K562 (cell line): Measurements from ENCODE around the gene SULT6B1. TPM values are rescaled to one million over a fixed set of nuclear protein-coding genes. Genes with fewer than 3 reads are reported as not detected.

Source experiments
- ATAC-seq: fragments of 200-7000 bp; cut with Tn5 transposase; 3 replicates; pipeline ENCODE4 v1.9.1; 2020; ENCODE audit warnings: moderate library complexity
- BruUV-seq: library from RNA; stranded (reverse); fragments of 400-500 nt; replicated peaks from 2 replicates; lab custom pipeline; 2021; lab: Mats Ljungman, UMichigan
- CTCF ChIA-PET: fragments of 300-600 bp; formaldehyde crosslinking; extraction: SDS; loops from one replicate; lab custom pipeline; 2021; ENCODE audit warnings: low intra/inter-chr PET ratio; lab: Yijun Ruan, JAX
- POLR2A ChIA-PET: fragments of 300-600, 350-650 bp; sonication (Branson Sonifier 250); formaldehyde crosslinking; extraction: SDS; loops from one replicate; lab custom pipeline; 2021; ENCODE audit warnings: antibody characterized with exemption, inconsistent platforms; lab: Yijun Ruan, JAX
- DNase-seq, 4 experiments: peaks; one replicate each; pipeline versions ENCODE4 v3.0.0 to v3.0.0-alpha.2; 2011 to 2018; ENCODE audit warnings: low spot score in 3 of 4, mixed read lengths in 3 of 4; ENCODE audit errors: extremely low read depth in 1 of 4
- FAIRE-seq: peaks from 2 replicates; lab custom pipeline; 2011; peaks lifted over from hg19 to GRCh38; lab: Jason Lieb, UNC
- H2AFZ ChIP-seq: 2 replicates; pipeline ENCODE4 v1.6.0; 2011; ENCODE audit warnings: low read depth, low read length, control low read depth, inconsistent platforms
- H3K27ac ChIP-seq: fragments of 200-600 bp; 3 replicates; pipeline ENCODE4 v1.8.0; 2011; ENCODE audit warnings: low read depth, mild to moderate bottlenecking, control low read depth, inconsistent platforms, low read length, moderate library complexity, mixed read lengths; ENCODE audit errors: extremely low read depth
- H3K27me3 ChIP-seq, 2 experiments: fragments of 300-600 bp in 1 of 2; 2 replicates in 1 of 2; 3 replicates in 1 of 2; pipeline versions ENCODE4 v1.6.0 to v1.8.0; 2011; ENCODE audit warnings: inconsistent platforms in 2 of 2, low read length in 2 of 2, mild to moderate bottlenecking in 1 of 2, mixed read lengths in 1 of 2, moderate library complexity in 1 of 2; ENCODE audit not compliant: control insufficient read depth in 2 of 2, insufficient read depth in 2 of 2
- H3K36me3 ChIP-seq: fragments of 300-600 bp; 3 replicates; pipeline ENCODE4 v1.8.0; 2011; ENCODE audit warnings: mild to moderate bottlenecking, low read length, inconsistent platforms; ENCODE audit not compliant: control insufficient read depth, insufficient read depth
- H3K4me1 ChIP-seq, 2 experiments: fragments of 200-600 bp in 1 of 2; replicated peaks in 1 of 2; 2 replicates in 1 of 2; 3 replicates in 1 of 2; pipeline versions ENCODE4 v1.5.1 to v1.8.0; 2011; ENCODE audit warnings: inconsistent platforms in 2 of 2, low read length in 2 of 2, mild to moderate bottlenecking in 1 of 2, mixed read lengths in 1 of 2, moderate library complexity in 1 of 2; ENCODE audit not compliant: control insufficient read depth in 2 of 2, insufficient read depth in 2 of 2
- H3K4me2 ChIP-seq: 2 replicates; pipeline ENCODE4 v1.6.1; 2011; ENCODE audit warnings: low read length, control low read depth, inconsistent platforms, mixed read lengths; ENCODE audit not compliant: insufficient read depth
- H3K4me3 ChIP-seq: fragments of 200-600 bp; sonication (generic), shearing (Covaris generic); 2 replicates; pipeline ENCODE4 v1.5.1; 2016; ENCODE audit warnings: control low read depth, inconsistent platforms
- H3K79me2 ChIP-seq: fragments of 200-600 bp; 3 replicates; pipeline ENCODE4 v1.8.0; 2011; ENCODE audit warnings: low read length, inconsistent platforms; ENCODE audit not compliant: control insufficient read depth, insufficient read depth
- H3K9ac ChIP-seq, 2 experiments: 2 replicates each; pipeline versions ENCODE4 v1.6.0 to v1.6.1; 2011; ENCODE audit warnings: low read depth in 2 of 2, low read length in 2 of 2, control low read depth in 1 of 2, inconsistent platforms in 1 of 2, mild to moderate bottlenecking in 1 of 2, mixed read lengths in 1 of 2; ENCODE audit not compliant: insufficient read depth in 1 of 2
- H3K9me1 ChIP-seq: one replicate; pipeline ENCODE4 v1.6.0; 2011; ENCODE audit warnings: inconsistent platforms, mild to moderate bottlenecking, low read length, moderate library complexity; ENCODE audit not compliant: control insufficient read depth, insufficient read depth
- H3K9me3 ChIP-seq: replicated peaks from 2 replicates; pipeline ENCODE4 v1.5.1; 2011; ENCODE audit warnings: low read depth, low read length, inconsistent platforms; ENCODE audit not compliant: control insufficient read depth, insufficient read depth
- H4K20me1 ChIP-seq: replicated peaks from 2 replicates; pipeline ENCODE4 v1.6.1; 2011; ENCODE audit warnings: low read length, inconsistent platforms, mixed read lengths; ENCODE audit not compliant: control insufficient read depth, insufficient read depth
- CTCFL ChIP-seq: IDR thresholded peaks from 2 replicates; pipeline ENCODE4 v1.6.1; 2011; ENCODE audit warnings: borderline replicate concordance, low read depth, mild to moderate bottlenecking, moderate library complexity, low read length; ENCODE audit not compliant: insufficient read depth, poor library complexity, severe bottlenecking
- GTF3C2 ChIP-seq: IDR thresholded peaks from 3 replicates; pipeline ENCODE4 v1.6.1; 2011; ENCODE audit warnings: borderline replicate concordance, mild to moderate bottlenecking, moderate library complexity; ENCODE audit not compliant: insufficient read length; ENCODE audit errors: extremely low read depth
- NFIC ChIP-seq: fragments of 450-650 bp; IDR thresholded peaks from 2 replicates; pipeline ENCODE4 v1.6.1; 2017; ENCODE audit warnings: mild to moderate bottlenecking, inconsistent platforms
- NR0B1 ChIP-seq: fragments of 450-650 bp; IDR thresholded peaks from one replicate; pipeline ENCODE4 v1.6.1; 2018; ENCODE audit warnings: mild to moderate bottlenecking, moderate library complexity; ENCODE audit not compliant: partially characterized antibody
- PHF20 ChIP-seq: fragments of 450-650 bp; IDR thresholded peaks from 2 replicates; pipeline ENCODE4 v1.6.1; 2018; ENCODE audit not compliant: partially characterized antibody
- PPARD ChIP-seq: fragments of 250-450 bp; sonication (Bioruptor Pico); IDR thresholded peaks from 2 replicates; pipeline ENCODE4 v1.8.0; 2022; ENCODE audit warnings: inconsistent platforms, mild to moderate bottlenecking, moderate library complexity
- RB1 ChIP-seq: fragments of 450-650 bp; IDR thresholded peaks from 2 replicates; pipeline ENCODE4 v1.6.1; 2017; ENCODE audit warnings: low read depth, mild to moderate bottlenecking
- SIX5 ChIP-seq, 2 experiments: IDR thresholded peaks; 2 replicates each; pipeline ENCODE4 v1.6.1; 2011; ENCODE audit warnings: low read length in 2 of 2, borderline replicate concordance in 1 of 2, low read depth in 1 of 2, mild to moderate bottlenecking in 1 of 2, moderate library complexity in 1 of 2; ENCODE audit not compliant: insufficient read depth in 1 of 2
- YBX1 ChIP-seq: fragments of 450-650 bp; IDR thresholded peaks from 2 replicates; pipeline ENCODE4 v1.7.1; 2016; ENCODE audit warnings: mild to moderate bottlenecking
- ZBTB26 ChIP-seq: fragments of 450-650 bp; formaldehyde crosslinking; IDR thresholded peaks from 2 replicates; pipeline ENCODE4 v1.4.0; 2022; ENCODE audit warnings: missing genetic modification characterization
- ZNF282 ChIP-seq: sonication (generic); formaldehyde crosslinking; IDR thresholded peaks from 2 replicates; pipeline ENCODE4 v1.8.1; 2023; ENCODE audit warnings: missing genetic modification reagents
- ZNF408 ChIP-seq: fragments of 250-450 bp; sonication (Bioruptor Pico); IDR thresholded peaks from 2 replicates; pipeline ENCODE4 v1.4.0; 2020; ENCODE audit warnings: low read depth, mild to moderate bottlenecking, moderate library complexity
- WGBS: fragments of 100-300 bp; shearing (Covaris generic); methylation state at CpG from one replicate; pipeline ENCODE4 v1.1.6; 2016; ENCODE audit warnings: low coverage, mixed read lengths; ENCODE audit not compliant: insufficient coverage; ENCODE audit errors: missing lambda C conversion rate; 5-methylcytosine and 5-hydroxymethylcytosine counted together
- in situ Hi-C: fragments of 300-500 bp; cut with MboI; formaldehyde crosslinking; loops from 4 replicates; pipeline ENCODE4 v1.15.0; 2018; ENCODE audit warnings: inconsistent platforms, mixed read lengths
- intact Hi-C: fragments of 100-400 bp; cut with micrococcal nuclease; formaldehyde crosslinking; loops from 2 replicates; pipeline ENCODE4 v1.14.2; 2022
- polyA plus RNA-seq, 8 experiments: library from polyadenylated mRNA; depleted of rRNA in 4 of 8; stranded (reverse) in 5 of 8; unstranded in 3 of 8; fragments of >200 nt; fragmentation: Nextera tagmentation in 2 of 8; fragmentation: Illumina TruSeq in 1 of 8; extraction: Ambion mirVana in 2 of 8; extraction: Trizol in 1 of 8; gene quantifications; 2 replicates each; pipeline versions ENCODE4 v1.2.1 to v1.2.3, GENCODE V29; 2011 to 2014; ENCODE audit warnings: inconsistent platforms in 1 of 8, missing spikeins in 1 of 8
- total RNA-seq, 7 experiments: library from RNA; depleted of rRNA in 6 of 7; stranded (reverse); fragments of >200 nt in 6 of 7; fragmentation: Illumina TruSeq in 2 of 7; extraction: Trizol in 2 of 7; gene quantifications; 2 replicates each; pipeline versions ENCODE4 v1.2.1 to v1.2.3, GENCODE V29; 2011 to 2021; ENCODE audit warnings: low replicate concordance in 1 of 7
- TF ChIP-seq, protein P1 (sequence below): sonication (generic); formaldehyde crosslinking; IDR thresholded peaks from 2 replicates; pipeline ENCODE4 v1.8.1; 2022; ENCODE audit warnings: missing genetic modification reagents

The SULT6B1 gene
- total and polyA plus RNA-seq, 9 of the 15 experiments (the other 6 are each of a cell fraction or from before 2014, with no cell fraction given): not detected

- POLR2A ChIA-PET: interaction anchor here (0.6 to 1.6 kb wide), 2 partner anchors 10 to 12 kb away, joined by 3 to 8 read pairs; no protein-coding TSS in a partner anchor
- H3K4me1 ChIP-seq: peaks cover 4 to 9% of the 10 kb centered on the region in 2 experiments; a peak in 3 of 5 replicates
- no peak overlapping the region for H3K4me2 ChIP-seq
- ATAC-seq: no peak
- DNase-seq: no peak
- H3K4me3 ChIP-seq: no peak overlapping the region
- H3K9ac ChIP-seq: no peak overlapping the region
- H3K36me3 ChIP-seq: no peaks in the 10 kb centered on the region
- intact Hi-C loops: no loop called here
- in situ Hi-C loops: no loop called here
- H4K20me1 ChIP-seq: no peaks in the 10 kb centered on the region
- no TSS peak for BruUV-seq
- H3K9me3 ChIP-seq: peaks cover 3% of the 10 kb centered on the region; the same call in 1 of the 2 replicates
- CTCF ChIA-PET: no interaction called here
- WGBS: 40% methylated on average over 4 of the region's 4 CpGs
- H3K79me2 ChIP-seq: peaks cover under 1% of the 10 kb centered on the region; the same call in 1 of the 3 replicates
- H3K9me1 ChIP-seq: no peaks in the 10 kb centered on the region
- peaks cover 0 to 2% of the 10 kb centered on the region in 2 experiments; a peak in 1 of 5 replicates for H3K27me3 ChIP-seq
- FAIRE-seq: no peak
- no peak overlapping the region for H3K27ac ChIP-seq
- no peak overlapping the region; the same call in 1 of the 2 replicates for H2AFZ ChIP-seq
- TF ChIP-seq YBX1 (no peak), CTCFL (no peak), RB1 (no peak), PPARD (no peak), GTF3C2 (no peak), ZBTB26 (CRISPR knock-in tag) (no peak), NR0B1 (no peak), NFIC (no peak), PHF20 (no peak), SIX5 (IDR thresholded peaks at IDR 0.05; ENCODE audit: borderline replicate concordance in 1 of 2, insufficient read depth in 1 of 2, low read depth in 1 of 2, low read length in 2 of 2) (no peak), ZNF282 (no peak), ZNF408 (CRISPR knock-in tag) (no peak)
- TF ChIP-seq, protein P1, sequence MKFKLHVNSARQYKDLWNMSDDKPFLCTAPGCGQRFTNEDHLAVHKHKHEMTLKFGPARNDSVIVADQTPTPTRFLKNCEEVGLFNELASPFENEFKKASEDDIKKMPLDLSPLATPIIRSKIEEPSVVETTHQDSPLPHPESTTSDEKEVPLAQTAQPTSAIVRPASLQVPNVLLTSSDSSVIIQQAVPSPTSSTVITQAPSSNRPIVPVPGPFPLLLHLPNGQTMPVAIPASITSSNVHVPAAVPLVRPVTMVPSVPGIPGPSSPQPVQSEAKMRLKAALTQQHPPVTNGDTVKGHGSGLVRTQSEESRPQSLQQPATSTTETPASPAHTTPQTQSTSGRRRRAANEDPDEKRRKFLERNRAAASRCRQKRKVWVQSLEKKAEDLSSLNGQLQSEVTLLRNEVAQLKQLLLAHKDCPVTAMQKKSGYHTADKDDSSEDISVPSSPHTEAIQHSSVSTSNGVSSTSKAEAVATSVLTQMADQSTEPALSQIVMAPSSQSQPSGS (CRISPR knock-in tag): no peak
These were observed 2.8 kb upstream of the SULT6B1 start for GRCh38 chr2:37191253-37191652.
